IMR-90 (cell line): ENCODE results near the gene IGF2R. TPM values are rescaled to one million over a fixed set of nuclear protein-coding genes. Genes with fewer than 3 reads are reported as not detected.
A peak's percentile ranks its signal among the peaks of the same experiment; 100 is the strongest.

Experiments used
- ATAC-seq: fragments of 200-7000 bp; cut with Tn5 transposase; 2 replicates; pipeline ENCODE4 v1.9.1; 2020; ENCODE audit warnings: low read depth, mild to moderate bottlenecking, moderate library complexity
- BruUV-seq: library from RNA; stranded (reverse); fragments of 400-500 nt; replicated peaks from 2 replicates; lab custom pipeline; 2021; lab: Mats Ljungman, UMichigan
- CTCF ChIA-PET: fragments of 300-600 bp; formaldehyde crosslinking; extraction: SDS; loops from one replicate; lab custom pipeline; 2021; ENCODE audit warnings: antibody characterized with exemption; lab: Yijun Ruan, JAX
- POLR2A ChIA-PET: fragments of 300-600 bp; sonication (Branson Sonifier 250); formaldehyde crosslinking; loops from one replicate; lab custom pipeline; 2022; ENCODE audit warnings: antibody characterized with exemption; ENCODE audit not compliant: unreplicated experiment; lab: Charles Lee
- DNase-seq: peaks from one replicate; pipeline ENCODE4 v3.0.0; 2013
- H2AFZ ChIP-seq: replicated peaks from 2 replicates; pipeline ENCODE3; 2013; ENCODE audit warnings: low read length, mild to moderate bottlenecking; ENCODE audit not compliant: poor library complexity
- H2AK5ac ChIP-seq: 2 replicates; pipeline ENCODE4 v1.6.1; 2013; ENCODE audit warnings: low read depth, low read length, inconsistent platforms
- H2AK9ac ChIP-seq: replicated peaks from 2 replicates; pipeline ENCODE3; 2013; ENCODE audit warnings: mild to moderate bottlenecking, low read depth, low read length, moderate library complexity; ENCODE audit not compliant: poor library complexity
- H2BK120ac ChIP-seq: 2 replicates; pipeline ENCODE4 v1.6.1; 2013; ENCODE audit warnings: low read depth, low read length, inconsistent platforms
- H2BK15ac ChIP-seq: 3 replicates; pipeline ENCODE4 v1.6.1; 2013; ENCODE audit warnings: low read depth, low read length, inconsistent platforms
- H2BK20ac ChIP-seq: 2 replicates; pipeline ENCODE4 v1.6.1; 2013; ENCODE audit warnings: low read depth, mild to moderate bottlenecking, inconsistent platforms, low read length, moderate library complexity
- H2BK5ac ChIP-seq: 2 replicates; pipeline ENCODE4 v1.6.1; 2013; ENCODE audit warnings: mild to moderate bottlenecking, low read depth, low read length, inconsistent platforms; ENCODE audit not compliant: poor library complexity, severe bottlenecking
- H3K14ac ChIP-seq: replicated peaks from 2 replicates; pipeline ENCODE4 v1.6.1; 2013; ENCODE audit warnings: low read depth, low read length, inconsistent platforms
- H3K18ac ChIP-seq: 2 replicates; pipeline ENCODE4 v1.6.1; 2013; ENCODE audit warnings: low read depth, low read length, control low read depth
- H3K23ac ChIP-seq: 2 replicates; pipeline ENCODE4 v1.6.1; 2013; ENCODE audit warnings: low read depth, low read length, inconsistent platforms
- H3K27ac ChIP-seq: 2 replicates; pipeline ENCODE4 v1.5.1; 2013; ENCODE audit warnings: mild to moderate bottlenecking, control low read depth, low read length; ENCODE audit not compliant: insufficient read depth
- H3K27me3 ChIP-seq: 2 replicates; pipeline ENCODE4 v1.6.1; 2013; ENCODE audit warnings: low read length; ENCODE audit not compliant: control insufficient read depth, insufficient read depth
- H3K36me3 ChIP-seq: 2 replicates; pipeline ENCODE4 v1.6.1; 2013; ENCODE audit warnings: low read length, mixed read lengths; ENCODE audit not compliant: control insufficient read depth, insufficient read depth
- H3K4ac ChIP-seq: 2 replicates; pipeline ENCODE4 v1.6.1; 2013; ENCODE audit warnings: low read depth, low read length, inconsistent platforms
- H3K4me1 ChIP-seq: 2 replicates; pipeline ENCODE4 v1.6.1; 2013; ENCODE audit warnings: low read length, mixed read lengths; ENCODE audit not compliant: control insufficient read depth, insufficient read depth
- H3K4me2 ChIP-seq: 2 replicates; pipeline ENCODE4 v1.6.1; 2013; ENCODE audit warnings: low read depth, mild to moderate bottlenecking, control low read depth, low read length, moderate library complexity
- H3K4me3 ChIP-seq: 2 replicates; pipeline ENCODE4 v1.5.1; 2013; ENCODE audit warnings: low read depth, mild to moderate bottlenecking, control low read depth, low read length, moderate library complexity; ENCODE audit not compliant: insufficient read depth
- H3K56ac ChIP-seq: 2 replicates; pipeline ENCODE4 v1.6.1; 2013; ENCODE audit warnings: low read length, inconsistent platforms; ENCODE audit not compliant: insufficient read depth; ENCODE audit errors: extremely low read depth
- H3K79me1 ChIP-seq, 2 experiments: 2 replicates each; pipeline ENCODE4 v1.6.1; 2013; ENCODE audit warnings: low read length in 2 of 2, inconsistent platforms in 1 of 2, low read depth in 1 of 2
- H3K9ac ChIP-seq: 2 replicates; pipeline ENCODE4 v1.6.1; 2013; ENCODE audit warnings: low read depth, low read length, control low read depth
- H3K9me1 ChIP-seq: 2 replicates; pipeline ENCODE4 v1.6.1; 2013; ENCODE audit warnings: low read length, inconsistent platforms; ENCODE audit not compliant: insufficient read depth
- H3K9me3 ChIP-seq: 2 replicates; pipeline ENCODE4 v1.6.1; 2013; ENCODE audit warnings: low read length; ENCODE audit not compliant: control insufficient read depth, insufficient read depth
- H4K20me1 ChIP-seq: 2 replicates; pipeline ENCODE4 v1.6.1; 2013; ENCODE audit warnings: low read length, inconsistent platforms; ENCODE audit not compliant: insufficient read depth
- H4K5ac ChIP-seq: 2 replicates; pipeline ENCODE4 v1.6.1; 2013; ENCODE audit warnings: mild to moderate bottlenecking, low read depth, low read length, control low read depth
- H4K8ac ChIP-seq, 2 experiments: 2 replicates each; pipeline ENCODE4 v1.6.1; 2013; ENCODE audit warnings: low read depth in 2 of 2, low read length in 2 of 2, control low read depth in 1 of 2, inconsistent platforms in 1 of 2
- H4K91ac ChIP-seq: 2 replicates; pipeline ENCODE4 v1.6.1; 2013; ENCODE audit warnings: low read depth, low read length, inconsistent platforms; ENCODE audit not compliant: insufficient read depth
- CEBPB ChIP-seq: IDR thresholded peaks from 2 replicates; pipeline ENCODE4 v1.6.1; 2012; ENCODE audit warnings: low read depth, low read length, improper control_type of control experiment
- CHD1 ChIP-seq: IDR thresholded peaks from 2 replicates; pipeline ENCODE4 v1.6.1; 2012; ENCODE audit warnings: low read depth, low read length, improper control_type of control experiment
- FOS ChIP-seq: fragments of 150-350 bp; IDR thresholded peaks from 2 replicates; pipeline ENCODE4 v1.6.1; 2016; ENCODE audit warnings: low read depth, low read length
- POLR2A ChIP-seq: IDR thresholded peaks from 2 replicates; pipeline ENCODE4 v1.6.1; 2012; ENCODE audit warnings: mild to moderate bottlenecking, low read depth, low read length
- RAD21 ChIP-seq: IDR thresholded peaks from 2 replicates; pipeline ENCODE4 v1.6.1; 2012; ENCODE audit warnings: low read length, improper control_type of control experiment
- RFX5 ChIP-seq: IDR thresholded peaks from 2 replicates; pipeline ENCODE4 v1.8.0; 2012; ENCODE audit warnings: low read depth, mild to moderate bottlenecking, low read length, moderate library complexity
- USF2 ChIP-seq: fragments of 150-350 bp; IDR thresholded peaks from 2 replicates; pipeline ENCODE4 v1.6.1; 2017; ENCODE audit warnings: mild to moderate bottlenecking, antibody characterized with exemption, low read length, low read depth
- WGBS, 2 experiments: methylation state at CpG; one replicate each; pipeline versions ENCODE4 v1.1.5 to v1.1.7; 2013; ENCODE audit warnings: missing lambda C conversion rate in 2 of 2; ENCODE audit not compliant: insufficient read length in 1 of 2; ENCODE audit errors: extremely low coverage in 2 of 2; 5-methylcytosine and 5-hydroxymethylcytosine counted together
- dilution Hi-C: fragments of 300-500 bp; cut with HindIII; formaldehyde crosslinking; loops from one replicate; pipeline ENCODE4 v1.14.3; 2018; ENCODE audit warnings: low sequenced_read_pairs; ENCODE audit not compliant: unreplicated experiment
- in situ Hi-C: fragments of 300-500 bp; cut with MboI; formaldehyde crosslinking; loops from 3 replicates; pipeline ENCODE4 v1.14.3; 2019; ENCODE audit warnings: low sequenced_read_pairs, inconsistent platforms, mixed read lengths
- intact Hi-C: fragments of 100-400 bp; cut with micrococcal nuclease; formaldehyde crosslinking; loops from 2 replicates; pipeline ENCODE4 v1.10.0; 2022
- polyA plus RNA-seq, 3 experiments: library from polyadenylated mRNA; depleted of rRNA; stranded (reverse); fragments of >200 nt; gene quantifications; 2 replicates each; pipeline ENCODE4 v1.2.3, GENCODE V29; 2012; ENCODE audit warnings: low replicate concordance in 1 of 3
- total RNA-seq: library from RNA; depleted of rRNA; stranded (reverse); fragments of >200 nt; gene quantifications from 2 replicates; pipeline ENCODE4 v1.2.3, GENCODE V29; 2012

Gene IGF2R
- total and polyA plus RNA-seq, 2 of the 4 experiments (the other 2 are of a cell fraction) = 33.2 to 41.4 TPM

DNA sequence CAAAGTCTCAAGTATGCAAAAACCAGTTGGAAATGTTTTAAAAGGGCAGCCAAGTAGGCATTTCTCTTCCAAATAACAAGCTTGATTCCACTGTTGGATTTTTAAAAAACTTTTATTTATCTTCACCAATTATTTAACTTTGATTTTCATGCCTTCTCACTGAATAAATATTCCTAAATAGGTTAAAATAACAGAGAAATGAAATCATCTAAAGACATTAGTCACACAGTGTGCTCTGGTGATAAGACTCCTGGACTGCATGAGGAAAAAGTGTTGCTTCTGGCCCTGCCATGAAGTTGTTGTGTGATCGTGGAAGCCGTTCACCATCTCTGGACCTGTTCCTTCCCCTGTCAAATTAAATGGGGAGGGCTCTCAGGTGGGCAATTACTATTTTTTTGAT, 33.8 kb upstream of the IGF2R start:
- H3K79me1 ChIP-seq = no peaks in the 10 kb centered on the region
- H3K4ac ChIP-seq = no peak overlapping the region
- H3K4me2 ChIP-seq = peak overlapping the region; percentile 26; the same call in 1 of the 2 replicates
- BruUV-seq = no TSS peak
- no peak overlapping the region for H2BK5ac ChIP-seq
- intact Hi-C loops = loop anchor here (10.0 kb wide), 1 partner anchor 760 kb away; no protein-coding TSS in a partner anchor
- no peaks in the 10 kb centered on the region for H3K9me1 ChIP-seq
- TF ChIP-seq POLR2A (no peak), RFX5 (no peak), RAD21 (no peak), USF2 (no peak), CEBPB (no peak), FOS (no peak), CHD1 (no peak)
- H3K4me1 ChIP-seq = peaks cover 5% of the 10 kb centered on the region
- ATAC-seq (peak; percentile 57), DNase-seq (peak; percentile 55)
- no peaks in the 10 kb centered on the region for H4K20me1 ChIP-seq
- no peak overlapping the region for H2AFZ ChIP-seq
- H2BK120ac ChIP-seq = no peak overlapping the region
- no peak overlapping the region for H3K27ac ChIP-seq
- no peak overlapping the region for H3K23ac ChIP-seq
- H2BK20ac ChIP-seq = no peak overlapping the region
- WGBS, 2 experiments = no CpG with 5 or more reads among the region's 2 CpGs
- H3K4me3 ChIP-seq = no peak overlapping the region
- no peak overlapping the region for H3K9ac ChIP-seq
- no peak overlapping the region for H4K5ac ChIP-seq
- no peak overlapping the region for H4K91ac ChIP-seq
- peaks cover 4% of the 10 kb centered on the region; the same call in 1 of the 2 replicates for H3K9me3 ChIP-seq
- POLR2A ChIA-PET = no interaction called here
- H3K14ac ChIP-seq = no peak overlapping the region
- 0 out of 2 replicates have a peak, but pooled peaks cover 3% of the 10 kb centered on the region for H3K27me3 ChIP-seq
- H3K18ac ChIP-seq = no peak overlapping the region
- no peak overlapping the region for H2AK9ac ChIP-seq
- in situ Hi-C loops = no loop called here
- no peak overlapping the region for H3K56ac ChIP-seq
- no peak overlapping the region for H4K8ac ChIP-seq
- H2BK15ac ChIP-seq = no peak overlapping the region
- CTCF ChIA-PET = no interaction called here
- H2AK5ac ChIP-seq = no peak overlapping the region
- dilution Hi-C loops = no loop called here
- H3K36me3 ChIP-seq = no peaks in the 10 kb centered on the region
